Chondrocyte (in vitro differentiated cells): ENCODE data around the gene BICRAL. TPM values are rescaled to one million over a fixed set of nuclear protein-coding genes. Genes with fewer than 3 reads are reported as not detected.
A peak's percentile ranks its signal among the peaks of the same experiment; 100 is the strongest.

ENCODE experiments used
- DNase-seq: peaks from one replicate; pipeline ENCODE4 v3.0.0; 2021; ENCODE audit warnings: mixed read lengths, low spot score
- H3K27ac Mint-ChIP-seq: one replicate; pipeline ENCODE4 v1.8.0; 2021; ENCODE audit warnings: mild to moderate bottlenecking, moderate library complexity, mixed read lengths; ENCODE audit not compliant: unreplicated experiment
- H3K27me3 Mint-ChIP-seq: 2 replicates; pipeline ENCODE4 v1.8.0; 2021; ENCODE audit warnings: low read depth, mixed read lengths
- H3K36me3 Mint-ChIP-seq: 2 replicates; pipeline ENCODE4 v1.8.0; 2021; ENCODE audit warnings: low read depth, mixed read lengths
- H3K4me1 Mint-ChIP-seq: 2 replicates; pipeline ENCODE4 v1.8.0; 2021; ENCODE audit warnings: low read depth, mild to moderate bottlenecking, mixed read lengths
- H3K4me3 Mint-ChIP-seq: one replicate; pipeline ENCODE4 v1.8.0; 2021; ENCODE audit warnings: mild to moderate bottlenecking, moderate library complexity, mixed read lengths; ENCODE audit not compliant: unreplicated experiment
- H3K9me3 Mint-ChIP-seq: 2 replicates; pipeline ENCODE4 v1.8.0; 2021; ENCODE audit warnings: low read depth, mixed read lengths
- CTCF ChIP-seq: fragments of 200-600 bp; sonication (generic); IDR thresholded peaks from 2 replicates; pipeline ENCODE4 v1.5.0; 2021; ENCODE audit warnings: antibody characterized with exemption, mild to moderate bottlenecking, moderate library complexity
- total RNA-seq: library from RNA; stranded (reverse); gene quantifications from 3 replicates; pipeline ENCODE4 v1.2.1, GENCODE V29; 2021

BICRAL gene
- total RNA-seq, 1 donor from 2014 or later, result 9.7 TPM

GRCh38 chr6:42748203-42748898 is 33.5 kb upstream of the BICRAL start:
- H3K4me3 Mint-ChIP-seq, result peak overlapping the region; percentile 96
- peaks cover 37% of the 10 kb centered on the region for H3K4me1 Mint-ChIP-seq
- no peak for DNase-seq
- H3K27me3 Mint-ChIP-seq, result no peaks in the 10 kb centered on the region
- no peaks in the 10 kb centered on the region for H3K9me3 Mint-ChIP-seq
- peak overlapping the region; percentile 90 for H3K27ac Mint-ChIP-seq
- no peak for TF ChIP-seq CTCF
- peaks cover 3% of the 10 kb centered on the region for H3K36me3 Mint-ChIP-seq

GRCh38 chr6:42751055-42751454 is 30.8 kb upstream of the BICRAL start:
- H3K4me3 Mint-ChIP-seq, result no peak overlapping the region
- no peak for DNase-seq
- H3K9me3 Mint-ChIP-seq, result no peaks in the 10 kb centered on the region
- H3K36me3 Mint-ChIP-seq, result peaks cover 2% of the 10 kb centered on the region
- peaks cover 22% of the 10 kb centered on the region for H3K4me1 Mint-ChIP-seq
- no peak overlapping the region for H3K27ac Mint-ChIP-seq
- no peaks in the 10 kb centered on the region for H3K27me3 Mint-ChIP-seq
- TF ChIP-seq CTCF, result no peak

- Mint-ChIP-seq H3K4me3 (no peak overlapping the region), H3K9me3 (no peaks in the 10 kb centered on the region), H3K36me3 (peaks cover 6% of the 10 kb centered on the region), H3K4me1 (no peaks in the 10 kb centered on the region), H3K27ac (no peak overlapping the region), H3K27me3 (no peaks in the 10 kb centered on the region)
- DNase-seq, result no peak
- no peak for TF ChIP-seq CTCF
Observed at GRCh38 chr6:42754759-42755158, 27.1 kb upstream of the BICRAL start.

GRCh38 chr6:42756722-42757121 is 25.1 kb upstream of the BICRAL start:
- DNase-seq, result no peak
- Mint-ChIP-seq H3K27me3 (no peaks in the 10 kb centered on the region), H3K27ac (no peak overlapping the region), H3K36me3 (peaks cover 6% of the 10 kb centered on the region), H3K4me3 (no peak overlapping the region), H3K9me3 (no peaks in the 10 kb centered on the region), H3K4me1 (no peaks in the 10 kb centered on the region)
- TF ChIP-seq CTCF, result no peak

GRCh38 chr6:42758756-42759430 is 23.0 kb upstream of the BICRAL start:
- no peak overlapping the region for H3K4me3 Mint-ChIP-seq
- H3K36me3 Mint-ChIP-seq, result peaks cover 4% of the 10 kb centered on the region
- no peaks in the 10 kb centered on the region for H3K4me1 Mint-ChIP-seq
- no peak for DNase-seq
- TF ChIP-seq CTCF, result no peak
- no peak overlapping the region for H3K27ac Mint-ChIP-seq
- no peaks in the 10 kb centered on the region for H3K27me3 Mint-ChIP-seq
- H3K9me3 Mint-ChIP-seq, result no peaks in the 10 kb centered on the region
